Astrocyte of the cerebellum (primary cell): ENCODE measurements around the gene VARS2.

Experiments
- DNase-seq: peaks from one replicate; pipeline ENCODE4 v3.0.0-alpha.2; 2011; ENCODE audit warnings: low read depth
- H3K4me3 ChIP-seq: 2 replicates; pipeline ENCODE4 v1.5.1; 2011; ENCODE audit warnings: mild to moderate bottlenecking, low read depth, low read length, moderate library complexity
- CTCF ChIP-seq: IDR thresholded peaks from 2 replicates; pipeline ENCODE4 v1.5.1; 2012; ENCODE audit warnings: low read length, low read depth, moderate library complexity, mild to moderate bottlenecking; ENCODE audit errors: missing control alignments
- in situ Hi-C: cut with HindIII; loops from 2 replicates; pipeline ENCODE4 v1.10.0; 2017; ENCODE audit warnings: low sequenced_read_pairs

The VARS2 gene

GRCh38 chr6:30931272-30931671, 17.2 kb downstream of the VARS2 start:
- H3K4me3 ChIP-seq, result no peak overlapping the region
- in situ Hi-C loops, result no loop called here
- no peak for TF ChIP-seq CTCF
- DNase-seq, result no peak

GRCh38 chr6:30931969-30932645, 18.1 kb downstream of the VARS2 start, which contains the start of gene SFTA2:
TSS of gene SFTA2 (minus strand) at chr6:30932170. CDS start at chr6:30932096, 74 bp downstream.
- no peak within 1 kb of the TSS for H3K4me3 ChIP-seq
- TF ChIP-seq CTCF, result no peak
- no peak for DNase-seq
- in situ Hi-C loops, result no loop called here

GRCh38 chr6:30932665-30933365, 18.8 kb downstream of the VARS2 start:
- no peak for TF ChIP-seq CTCF
- no peak overlapping the region for H3K4me3 ChIP-seq
- no peak for DNase-seq
- in situ Hi-C loops, result no loop called here

GRCh38 chr6:30935018-30935417, 21.0 kb downstream of the VARS2 start:
- no peak for DNase-seq
- H3K4me3 ChIP-seq, result no peak overlapping the region
- no peak for TF ChIP-seq CTCF
- in situ Hi-C loops, result no loop called here

- no peak for TF ChIP-seq CTCF
- in situ Hi-C loops, result no loop called here
- no peak for DNase-seq
- H3K4me3 ChIP-seq, result no peak overlapping the region
Measured at GRCh38 chr6:30937265-30937664, 23.2 kb downstream of the VARS2 start.

- H3K4me3 ChIP-seq, result no peak overlapping the region
- no peak for TF ChIP-seq CTCF
- no peak for DNase-seq
- in situ Hi-C loops, result no loop called here
Measured at GRCh38 chr6:30938730-30939129, 24.7 kb downstream of the VARS2 start.
